CD14-positive monocyte (primary cell): ENCODE measurements around the gene ACVR2B. TPM values are rescaled to one million over a fixed set of nuclear protein-coding genes. Genes with fewer than 3 reads are reported as not detected.

Experiments used
- DNase-seq, 3 donors: peaks; one replicate each; pipeline ENCODE4 v3.0.0-alpha.2; 2011 to 2022
- H2AFZ ChIP-seq: 2 replicates; pipeline ENCODE4 v1.6.0; 2012; ENCODE audit warnings: mild to moderate bottlenecking, low read depth, low read length, inconsistent platforms; ENCODE audit not compliant: insufficient read depth, poor library complexity, severe bottlenecking
- H3K27ac ChIP-seq, 2 donors: 1 replicate in 1 of 2; 2 replicates in 1 of 2; pipeline ENCODE4 v1.5.1; 2012 to 2013; ENCODE audit warnings: low read length in 2 of 2, control low read depth in 1 of 2, inconsistent platforms in 1 of 2, low read depth in 1 of 2, mild to moderate bottlenecking in 1 of 2
- H3K27me3 ChIP-seq, 2 donors: one replicate each; pipeline versions ENCODE4 v1.6.0 to v1.6.1; 2011 to 2013; ENCODE audit warnings: low read length in 2 of 2; ENCODE audit not compliant: control insufficient read depth in 2 of 2, insufficient read depth in 2 of 2
- H3K36me3 ChIP-seq, 2 donors: replicated peaks in 1 of 2; 1 replicate in 1 of 2; 2 replicates in 1 of 2; pipeline versions ENCODE4 v1.5.1 to v1.6.1; 2012 to 2013; ENCODE audit warnings: low read length in 2 of 2, control low read depth in 1 of 2, inconsistent platforms in 1 of 2, mild to moderate bottlenecking in 1 of 2; ENCODE audit not compliant: insufficient read depth in 2 of 2, control insufficient read depth in 1 of 2
- H3K4me1 ChIP-seq, 2 donors: 1 replicate in 1 of 2; 2 replicates in 1 of 2; pipeline versions ENCODE4 v1.5.1 to v1.6.1; 2012 to 2013; ENCODE audit warnings: low read length in 2 of 2, control low read depth in 1 of 2, inconsistent platforms in 1 of 2, mild to moderate bottlenecking in 1 of 2, moderate library complexity in 1 of 2; ENCODE audit not compliant: insufficient read depth in 2 of 2, control insufficient read depth in 1 of 2
- H3K4me2 ChIP-seq: replicated peaks from 2 replicates; pipeline ENCODE3; 2012; ENCODE audit warnings: low read length, moderate library complexity, mild to moderate bottlenecking; ENCODE audit not compliant: poor library complexity, severe bottlenecking; ENCODE audit errors: extremely low read depth
- H3K4me3 ChIP-seq, 3 experiments: fragments of 200-600 bp in 1 of 3; sonication (generic) in 1 of 3; replicated peaks in 1 of 3; 1 replicate in 2 of 3; 2 replicates in 1 of 3; pipeline ENCODE4 v1.5.1; 2011 to 2013; ENCODE audit warnings: low read length in 3 of 3, mild to moderate bottlenecking in 3 of 3, control low read depth in 2 of 3, low read depth in 2 of 3, inconsistent platforms in 1 of 3, moderate library complexity in 1 of 3
- H3K79me2 ChIP-seq: 2 replicates; pipeline ENCODE4 v1.6.0; 2012; ENCODE audit warnings: mild to moderate bottlenecking, control low read depth, inconsistent platforms, low read length, moderate library complexity; ENCODE audit not compliant: insufficient read depth
- H3K9ac ChIP-seq: 2 replicates; pipeline ENCODE4 v1.6.0; 2017; ENCODE audit warnings: low read length, mild to moderate bottlenecking; ENCODE audit not compliant: insufficient read depth, poor library complexity, severe bottlenecking
- H3K9me3 ChIP-seq, 2 donors: replicated peaks in 1 of 2; 1 replicate in 1 of 2; 2 replicates in 1 of 2; pipeline versions ENCODE4 v1.5.1 to v1.6.1; 2012 to 2013; ENCODE audit warnings: low read length in 2 of 2, control low read depth in 1 of 2; ENCODE audit not compliant: control insufficient read depth in 1 of 2, insufficient read depth in 1 of 2
- H4K20me1 ChIP-seq: 2 replicates; pipeline ENCODE4 v1.6.0; 2012; ENCODE audit warnings: mild to moderate bottlenecking, low read length, control low read depth, moderate library complexity; ENCODE audit not compliant: insufficient read depth
- H3K27ac Mint-ChIP-seq, 7 donors: one replicate each; pipeline ENCODE4 v1.8.0; 2020; ENCODE audit warnings: mild to moderate bottlenecking in 7 of 7, mixed read lengths in 7 of 7, moderate library complexity in 6 of 7, inconsistent platforms in 2 of 7
- H3K27me3 Mint-ChIP-seq, 3 donors: one replicate each; pipeline ENCODE4 v1.8.0; 2021 to 2022; ENCODE audit warnings: low read depth in 3 of 3, mild to moderate bottlenecking in 3 of 3, mixed read lengths in 3 of 3, moderate library complexity in 3 of 3, inconsistent platforms in 1 of 3
- H3K36me3 Mint-ChIP-seq, 2 donors: one replicate each; pipeline ENCODE4 v1.8.0; 2020; ENCODE audit warnings: mixed read lengths in 2 of 2, inconsistent platforms in 1 of 2, mild to moderate bottlenecking in 1 of 2
- H3K4me1 Mint-ChIP-seq: one replicate; pipeline ENCODE4 v1.8.0; 2020; ENCODE audit warnings: mild to moderate bottlenecking, mixed read lengths
- H3K4me3 Mint-ChIP-seq, 2 donors: one replicate each; pipeline ENCODE4 v1.8.0; 2020; ENCODE audit warnings: mild to moderate bottlenecking in 2 of 2, mixed read lengths in 2 of 2, moderate library complexity in 1 of 2
- H3K9me3 Mint-ChIP-seq, 7 donors: one replicate each; pipeline ENCODE4 v1.8.0; 2020 to 2022; ENCODE audit warnings: mixed read lengths in 7 of 7, mild to moderate bottlenecking in 6 of 7, moderate library complexity in 6 of 7, inconsistent platforms in 2 of 7
- WGBS: methylation state at CpG from one replicate; pipeline ENCODE4 v1.1.5; 2013; ENCODE audit warnings: missing lambda C conversion rate; ENCODE audit not compliant: insufficient coverage; 5-methylcytosine and 5-hydroxymethylcytosine counted together
- intact Hi-C, 2 donors: fragments of 100-400 bp; cut with micrococcal nuclease; formaldehyde crosslinking; loops; one replicate each; pipeline versions ENCODE4 v1.15.0 to v1.15.1; 2023
- polyA plus RNA-seq, 3 donors: library from polyadenylated mRNA; depleted of rRNA in 1 of 3; unstranded in 2 of 3; stranded (reverse) in 1 of 3; fragments of 300-500 nt in 2 of 3; fragments of >200 nt in 1 of 3; fragmentation: Illumina TruSeq in 2 of 3; gene quantifications; 1 replicate in 2 of 3; 2 replicates in 1 of 3; pipeline ENCODE4 v1.2.3, GENCODE V29; 2012 to 2021
- TF ChIP-seq, protein P1 (sequence below): fragments of 200-600 bp; IDR thresholded peaks from one replicate; pipeline ENCODE4 v1.8.0; 2022; ENCODE audit warnings: antibody characterized with exemption, mild to moderate bottlenecking

Gene ACVR2B
- polyA plus RNA-seq, 3 donors, result 0.15 to 0.41 TPM; not detected in 1

DNA sequence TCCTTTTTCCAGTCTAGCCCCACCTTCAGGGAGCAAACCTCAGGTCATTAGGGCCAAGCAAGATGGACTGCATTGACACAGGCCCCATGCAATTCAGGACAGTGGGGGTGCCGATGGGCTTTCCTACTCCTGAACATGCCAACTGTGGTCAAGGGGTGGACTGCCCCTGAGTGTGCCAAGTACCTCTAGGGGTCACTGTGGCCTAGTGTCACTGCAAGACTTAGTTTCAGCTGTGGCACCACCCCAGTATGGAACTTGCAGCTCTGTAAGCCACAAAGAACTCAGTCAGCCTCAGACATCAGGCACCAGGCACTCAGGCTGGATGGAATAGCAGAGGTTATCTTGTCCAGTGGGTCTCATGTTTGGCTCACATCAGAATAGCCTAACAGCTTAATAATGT, 74.8 kb downstream of the ACVR2B start:
- no peaks in the 10 kb centered on the region for H3K9me3 ChIP-seq
- no peak for DNase-seq
- H3K4me2 ChIP-seq, result no peak overlapping the region
- no peaks in the 10 kb centered on the region for H3K9me3 Mint-ChIP-seq
- WGBS, result 100% methylated on average over 1 of the region's 1 CpG
- peaks cover 49 to 58% of the 10 kb centered on the region in 2 donors for H3K36me3 Mint-ChIP-seq
- H3K27me3 Mint-ChIP-seq, result no peaks in the 10 kb centered on the region
- intact Hi-C loops, result loop anchor here in 1 of 2 donors (10.0 kb wide), 1 partner anchor 466 kb away; no protein-coding TSS in a partner anchor
- H3K36me3 ChIP-seq, result peaks cover 30 to 57% of the 10 kb centered on the region in 2 donors
- no peaks in the 10 kb centered on the region for H3K4me1 ChIP-seq
- no peaks in the 10 kb centered on the region for H4K20me1 ChIP-seq
- H3K79me2 ChIP-seq, result no peaks in the 10 kb centered on the region
- H3K27me3 ChIP-seq, result no peaks in the 10 kb centered on the region
- TF ChIP-seq, protein P1, sequence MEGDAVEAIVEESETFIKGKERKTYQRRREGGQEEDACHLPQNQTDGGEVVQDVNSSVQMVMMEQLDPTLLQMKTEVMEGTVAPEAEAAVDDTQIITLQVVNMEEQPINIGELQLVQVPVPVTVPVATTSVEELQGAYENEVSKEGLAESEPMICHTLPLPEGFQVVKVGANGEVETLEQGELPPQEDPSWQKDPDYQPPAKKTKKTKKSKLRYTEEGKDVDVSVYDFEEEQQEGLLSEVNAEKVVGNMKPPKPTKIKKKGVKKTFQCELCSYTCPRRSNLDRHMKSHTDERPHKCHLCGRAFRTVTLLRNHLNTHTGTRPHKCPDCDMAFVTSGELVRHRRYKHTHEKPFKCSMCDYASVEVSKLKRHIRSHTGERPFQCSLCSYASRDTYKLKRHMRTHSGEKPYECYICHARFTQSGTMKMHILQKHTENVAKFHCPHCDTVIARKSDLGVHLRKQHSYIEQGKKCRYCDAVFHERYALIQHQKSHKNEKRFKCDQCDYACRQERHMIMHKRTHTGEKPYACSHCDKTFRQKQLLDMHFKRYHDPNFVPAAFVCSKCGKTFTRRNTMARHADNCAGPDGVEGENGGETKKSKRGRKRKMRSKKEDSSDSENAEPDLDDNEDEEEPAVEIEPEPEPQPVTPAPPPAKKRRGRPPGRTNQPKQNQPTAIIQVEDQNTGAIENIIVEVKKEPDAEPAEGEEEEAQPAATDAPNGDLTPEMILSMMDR, result no peak
- peak overlapping the region in 2 of 7 donors; percentile 6 to 53 for H3K27ac Mint-ChIP-seq
- no peak overlapping the region for H3K4me3 Mint-ChIP-seq
- no peak overlapping the region for H3K9ac ChIP-seq
- no peak overlapping the region for H3K27ac ChIP-seq
- H2AFZ ChIP-seq, result no peak overlapping the region
- H3K4me1 Mint-ChIP-seq, result no peaks in the 10 kb centered on the region
- no peak overlapping the region for H3K4me3 ChIP-seq

DNA sequence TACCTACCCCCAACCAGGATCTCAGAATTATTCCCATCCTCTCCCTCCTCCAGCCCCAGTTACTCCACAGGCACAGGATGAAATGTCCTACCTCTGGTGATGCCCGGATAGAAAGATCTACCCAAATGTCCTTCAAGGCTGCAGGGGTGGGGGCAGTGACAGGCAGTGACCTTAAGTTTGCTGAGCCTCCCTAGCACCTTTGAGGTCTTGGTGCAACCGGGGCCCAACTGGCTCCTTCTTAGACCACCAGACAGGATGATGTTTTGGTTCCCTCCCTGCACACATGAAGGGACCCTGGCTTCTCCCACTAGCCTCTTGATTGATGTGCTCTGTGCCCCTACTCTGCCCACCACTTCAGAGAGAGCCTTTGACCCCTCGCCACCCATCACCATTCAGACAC, 78.8 kb downstream of the ACVR2B start:
- no peaks in the 10 kb centered on the region for H3K79me2 ChIP-seq
- no peak overlapping the region for H3K27ac ChIP-seq
- no peak overlapping the region for H3K9ac ChIP-seq
- H3K4me1 ChIP-seq, result no peaks in the 10 kb centered on the region
- H3K36me3 ChIP-seq, result peaks cover 2 to 26% of the 10 kb centered on the region in 2 donors
- DNase-seq, result no peak
- Mint-ChIP-seq H3K9me3 (peaks cover 0 to 5% (median 0%) of the 10 kb centered on the region in 7 donors), H3K4me3 (no peak overlapping the region), H3K27ac (peak overlapping the region in 1 of 7 donors; percentile 46), H3K36me3 (peaks cover 20 to 26% of the 10 kb centered on the region in 2 donors), H3K27me3 (no peaks in the 10 kb centered on the region), H3K4me1 (no peaks in the 10 kb centered on the region)
- H3K4me2 ChIP-seq, result no peak overlapping the region
- intact Hi-C loops, result no loop called here
- H3K27me3 ChIP-seq, result no peaks in the 10 kb centered on the region
- TF ChIP-seq, protein P1, result no peak
- no peak overlapping the region for H3K4me3 ChIP-seq
- no peaks in the 10 kb centered on the region for H3K9me3 ChIP-seq
- no peaks in the 10 kb centered on the region for H4K20me1 ChIP-seq
- WGBS, result 0% methylated on average over 1 of the region's 3 CpGs
- H2AFZ ChIP-seq, result no peak overlapping the region
